ENCODE data around the gene CASS4.

GRCh38 chr20:56395166-56395565, 16.9 kb upstream of the CASS4 start:
- TF ChIP-seq GATA2 (IDR thresholded peaks at IDR 0.05; ENCODE audit: low read depth, low read length) (no peak), GATA3 (IDR thresholded peaks at IDR 0.05; ENCODE audit: low read depth, low read length) (no peak)

All from SH-SY5Y (cell line).